Fibroblast of villous mesenchyme (primary cell): ENCODE results near the gene SP5. TPM values are rescaled to one million over a fixed set of nuclear protein-coding genes. Genes with fewer than 3 reads are reported as not detected.

Source experiments
- DNase-seq: peaks from one replicate; pipeline ENCODE4 v3.0.0-alpha.2; 2010; ENCODE audit warnings: low read depth
- H3K4me3 ChIP-seq: 2 replicates; pipeline ENCODE4 v1.5.1; 2011; ENCODE audit warnings: low read depth, mild to moderate bottlenecking, low read length
- CTCF ChIP-seq: IDR thresholded peaks from 2 replicates; pipeline ENCODE4 v1.5.1; 2012; ENCODE audit warnings: low read depth, mild to moderate bottlenecking, low read length; ENCODE audit not compliant: insufficient read depth
- total RNA-seq: library from RNA; depleted of rRNA; stranded (reverse); fragments of >200 nt; gene quantifications from 2 replicates; pipeline ENCODE4 v1.2.3, GENCODE V29; 2012

Gene SP5
- total RNA-seq, 1 donor = not detected

GRCh38 chr2:170739048-170739447 is 23.9 kb downstream of the SP5 start:
- TF ChIP-seq CTCF = no peak
- H3K4me3 ChIP-seq = no peak overlapping the region
- peak; percentile 86 for DNase-seq

- H3K4me3 ChIP-seq = no peak overlapping the region
- TF ChIP-seq CTCF = no peak
- no peak for DNase-seq
Observed at GRCh38 chr2:170739507-170740046, 24.4 kb downstream of the SP5 start.

- no peak for TF ChIP-seq CTCF
- H3K4me3 ChIP-seq = no peak overlapping the region
Observed at GRCh38 chr2:170740660-170741059, 25.5 kb downstream of the SP5 start.

GRCh38 chr2:170742000-170742399 is 26.9 kb downstream of the SP5 start:
- no peak overlapping the region for H3K4me3 ChIP-seq
- TF ChIP-seq CTCF = no peak
- DNase-seq = no peak

More at GRCh38 chr2:170740660-170741059, 25.5 kb downstream of the SP5 start:
- DNase-seq = no peak

- H3K4me3 ChIP-seq = no peak overlapping the region
- no peak for DNase-seq
- TF ChIP-seq CTCF = no peak
Observed at GRCh38 chr2:170742896-170743529, 27.9 kb downstream of the SP5 start.

- H3K4me3 ChIP-seq = no peak overlapping the region
- DNase-seq = peak; percentile 16
- no peak for TF ChIP-seq CTCF
Observed at GRCh38 chr2:170743530-170744239, 28.5 kb downstream of the SP5 start.
